Prostate gland (tissue), 2 donors: ENCODE measurements around the gene HLTF.

Experiments used
- CTCF ChIP-seq, 4 experiments: fragments of 200-600 bp in 2 of 4; fragments of 450-650 bp in 2 of 4; sonication (generic) in 2 of 4; IDR thresholded peaks; 1 replicate in 3 of 4; 2 replicates in 1 of 4; pipeline ENCODE4 v1.5.1; 2016 to 2019; ENCODE audit warnings: antibody characterized with exemption in 4 of 4, mild to moderate bottlenecking in 2 of 4, moderate library complexity in 2 of 4
- POLR2A ChIP-seq: fragments of 450-650 bp; IDR thresholded peaks from one replicate; pipeline ENCODE4 v1.6.1; 2016; ENCODE audit warnings: antibody characterized with exemption, mild to moderate bottlenecking

GRCh38 chr3:148991219-148992026 is 94.9 kb downstream of the HLTF start, which contains the start of gene GYG1:
- TF ChIP-seq CTCF (IDR thresholded peaks at IDR 0.05) = peak in 3 of 4 experiments; percentile 26 to 53 (median 39)
- peak; percentile 59 for TF ChIP-seq POLR2A
